WTC11 (cell line): ENCODE measurements around the gene SLC12A9. TPM values are rescaled to one million over a fixed set of nuclear protein-coding genes. Genes with fewer than 3 reads are reported as not detected.

Source experiments
- ATAC-seq: fragments of 200-7000 bp; cut with Tn5 transposase; 2 replicates; pipeline ENCODE4 v1.10.0; 2021; ENCODE audit warnings: mild to moderate bottlenecking, moderate library complexity
- CTCF ChIA-PET: fragments of 300-600 bp; sonication (Branson Sonifier 250); formaldehyde crosslinking; loops from one replicate; lab custom pipeline; 2021; ENCODE audit warnings: antibody characterized with exemption; lab: Charles Lee
- POLR2A ChIA-PET: fragments of 350-600 bp; sonication (Branson Sonifier 250); formaldehyde crosslinking; loops from one replicate; lab custom pipeline; 2021; ENCODE audit warnings: antibody characterized with exemption; lab: Charles Lee
- DNase-seq: peaks from one replicate; pipeline ENCODE4 v3.0.0; 2021; ENCODE audit warnings: low spot score
- H3K27ac Mint-ChIP-seq: 2 replicates; pipeline ENCODE4 v1.8.0; 2021; ENCODE audit warnings: mixed read lengths
- H3K27me3 Mint-ChIP-seq: 2 replicates; pipeline ENCODE4 v1.8.0; 2021; ENCODE audit warnings: low read depth, mild to moderate bottlenecking, moderate library complexity, mixed read lengths
- H3K36me3 Mint-ChIP-seq: 2 replicates; pipeline ENCODE4 v1.8.0; 2021; ENCODE audit warnings: mixed read lengths
- H3K4me1 Mint-ChIP-seq: 2 replicates; pipeline ENCODE4 v1.8.0; 2022; ENCODE audit warnings: mixed read lengths
- H3K4me3 Mint-ChIP-seq: 2 replicates; pipeline ENCODE4 v1.8.0; 2021; ENCODE audit warnings: mild to moderate bottlenecking, moderate library complexity, mixed read lengths
- H3K9me3 Mint-ChIP-seq: 2 replicates; pipeline ENCODE4 v1.8.0; 2021; ENCODE audit warnings: mixed read lengths
- ELF4 ChIP-seq: sonication (generic); formaldehyde crosslinking; IDR thresholded peaks from 2 replicates; pipeline ENCODE4 v1.8.1; 2022; ENCODE audit warnings: low read depth, mild to moderate bottlenecking, moderate library complexity, missing genetic modification reagents
- EMX1 ChIP-seq: fragments of 250-450 bp; sonication (Bioruptor Pico); IDR thresholded peaks from 2 replicates; pipeline ENCODE4 v1.8.0; 2021; ENCODE audit warnings: mild to moderate bottlenecking
- FOXJ3 ChIP-seq: sonication (generic); formaldehyde crosslinking; IDR thresholded peaks from 2 replicates; pipeline ENCODE4 v1.9.0; 2021; ENCODE audit warnings: missing genetic modification reagents, mild to moderate bottlenecking, borderline replicate concordance
- GRHL2 ChIP-seq: fragments of 250-450 bp; sonication (Bioruptor Pico); IDR thresholded peaks from 2 replicates; pipeline ENCODE4 v1.8.0; 2022; ENCODE audit warnings: mild to moderate bottlenecking, moderate library complexity; ENCODE audit not compliant: insufficient replicate concordance, severe bottlenecking
- HMGA2 ChIP-seq: fragments of 250-450 bp; sonication (Bioruptor Pico); IDR thresholded peaks from 2 replicates; pipeline ENCODE4 v1.4.0; 2021; ENCODE audit warnings: mild to moderate bottlenecking, moderate library complexity
- JAZF1 ChIP-seq: fragments of 250-450 bp; sonication (Bioruptor Pico); IDR thresholded peaks from 2 replicates; pipeline ENCODE4 v1.9.0; 2021; ENCODE audit warnings: moderate library complexity, mild to moderate bottlenecking, inconsistent platforms
- MXD4 ChIP-seq: fragments of 250-450 bp; sonication (Bioruptor Pico); IDR thresholded peaks from 2 replicates; pipeline ENCODE4 v1.8.0; 2021; ENCODE audit warnings: mild to moderate bottlenecking, moderate library complexity, borderline replicate concordance
- MYBL2 ChIP-seq: sonication (generic); formaldehyde crosslinking; IDR thresholded peaks from 2 replicates; pipeline ENCODE4 v1.8.1; 2023; ENCODE audit warnings: mild to moderate bottlenecking, moderate library complexity, missing genetic modification reagents
- RORB ChIP-seq: fragments of 250-450 bp; sonication (Bioruptor Pico); IDR thresholded peaks from 2 replicates; pipeline ENCODE4 v1.9.0; 2021; ENCODE audit warnings: mild to moderate bottlenecking
- TEAD1 ChIP-seq: sonication (generic); formaldehyde crosslinking; IDR thresholded peaks from 2 replicates; pipeline ENCODE4 v1.8.0; 2022; ENCODE audit warnings: mild to moderate bottlenecking, missing genetic modification reagents
- TP53 ChIP-seq: sonication (generic); formaldehyde crosslinking; IDR thresholded peaks from 2 replicates; pipeline ENCODE4 v1.8.1; 2023; ENCODE audit warnings: mild to moderate bottlenecking, missing genetic modification reagents
- ZBTB21 ChIP-seq: sonication (generic); formaldehyde crosslinking; IDR thresholded peaks from 2 replicates; pipeline ENCODE4 v1.8.1; 2023; ENCODE audit warnings: mild to moderate bottlenecking, missing genetic modification reagents, borderline replicate concordance
- ZNF138 ChIP-seq: sonication (generic); formaldehyde crosslinking; conservative IDR thresholded peaks from 2 replicates; pipeline ENCODE4 v1.8.1; 2022; ENCODE audit warnings: mild to moderate bottlenecking, moderate library complexity, missing genetic modification reagents
- ZNF232 ChIP-seq: sonication (generic); formaldehyde crosslinking; IDR thresholded peaks from 2 replicates; pipeline ENCODE4 v1.8.0; 2022; ENCODE audit warnings: mild to moderate bottlenecking, missing genetic modification reagents
- ZNF281 ChIP-seq: sonication (generic); formaldehyde crosslinking; IDR thresholded peaks from 2 replicates; pipeline ENCODE4 v1.8.0; 2023; ENCODE audit warnings: mild to moderate bottlenecking, missing genetic modification reagents
- ZNF423 ChIP-seq: fragments of 250-450 bp; sonication (Bioruptor Pico); IDR thresholded peaks from 2 replicates; pipeline ENCODE4 v2.1.2; 2022; ENCODE audit warnings: mild to moderate bottlenecking, moderate library complexity
- total RNA-seq: library from RNA; stranded (reverse); gene quantifications from 3 replicates; pipeline ENCODE4 v1.2.3, GENCODE V29; 2021
- TF ChIP-seq, protein P1 (sequence below): sonication (generic); formaldehyde crosslinking; IDR thresholded peaks from 2 replicates; pipeline ENCODE4 v1.8.1; 2023; ENCODE audit warnings: mild to moderate bottlenecking, missing genetic modification reagents, borderline replicate concordance
- TF ChIP-seq, protein P2 (sequence below): sonication (generic); formaldehyde crosslinking; IDR thresholded peaks from 2 replicates; pipeline ENCODE4 v1.8.1; 2022; ENCODE audit warnings: missing genetic modification reagents, borderline replicate concordance
- TF ChIP-seq, protein P3 (sequence below): sonication (generic); formaldehyde crosslinking; conservative IDR thresholded peaks from 2 replicates; pipeline ENCODE4 v1.8.1; 2022; ENCODE audit warnings: mild to moderate bottlenecking, missing genetic modification reagents

The SLC12A9 gene
- total RNA-seq, 1 experiment from 2014 or later, result 39.3 TPM

DNA sequence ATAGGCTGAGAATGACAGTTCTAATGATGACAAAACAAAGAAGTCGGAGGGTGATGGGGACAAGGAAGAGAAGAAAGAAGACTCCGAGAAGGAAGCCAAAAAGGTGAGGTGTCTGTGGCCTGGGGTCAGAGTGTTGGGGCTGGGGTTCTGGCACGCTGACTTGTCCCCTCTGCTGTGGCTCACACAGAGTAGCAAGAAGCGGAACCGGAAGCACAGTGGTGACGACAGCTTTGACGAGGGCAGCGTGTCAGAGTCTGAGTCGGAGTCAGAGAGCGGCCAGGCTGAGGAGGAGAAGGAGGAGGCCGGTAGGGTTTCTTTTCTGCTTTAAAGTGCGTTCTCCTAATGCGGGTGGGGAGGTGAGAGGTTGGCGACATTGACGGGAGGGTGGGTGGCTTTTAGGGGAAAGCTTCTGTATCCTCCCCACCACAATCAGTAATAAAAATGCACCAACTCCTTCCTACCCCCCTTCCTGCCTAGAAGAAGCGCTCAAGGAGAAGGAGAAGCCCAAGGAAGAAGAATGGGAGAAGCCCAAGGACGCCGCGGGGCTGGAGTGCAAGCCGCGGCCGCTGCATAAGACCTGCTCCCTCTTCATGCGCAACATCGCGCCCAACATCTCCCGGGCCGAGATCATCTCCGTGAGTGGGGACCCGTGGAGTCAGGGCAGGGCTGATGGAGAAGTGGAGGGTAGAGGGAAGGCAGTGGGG is 32.4 kb downstream of the SLC12A9 start (continued):
- TF ChIP-seq, protein P1, sequence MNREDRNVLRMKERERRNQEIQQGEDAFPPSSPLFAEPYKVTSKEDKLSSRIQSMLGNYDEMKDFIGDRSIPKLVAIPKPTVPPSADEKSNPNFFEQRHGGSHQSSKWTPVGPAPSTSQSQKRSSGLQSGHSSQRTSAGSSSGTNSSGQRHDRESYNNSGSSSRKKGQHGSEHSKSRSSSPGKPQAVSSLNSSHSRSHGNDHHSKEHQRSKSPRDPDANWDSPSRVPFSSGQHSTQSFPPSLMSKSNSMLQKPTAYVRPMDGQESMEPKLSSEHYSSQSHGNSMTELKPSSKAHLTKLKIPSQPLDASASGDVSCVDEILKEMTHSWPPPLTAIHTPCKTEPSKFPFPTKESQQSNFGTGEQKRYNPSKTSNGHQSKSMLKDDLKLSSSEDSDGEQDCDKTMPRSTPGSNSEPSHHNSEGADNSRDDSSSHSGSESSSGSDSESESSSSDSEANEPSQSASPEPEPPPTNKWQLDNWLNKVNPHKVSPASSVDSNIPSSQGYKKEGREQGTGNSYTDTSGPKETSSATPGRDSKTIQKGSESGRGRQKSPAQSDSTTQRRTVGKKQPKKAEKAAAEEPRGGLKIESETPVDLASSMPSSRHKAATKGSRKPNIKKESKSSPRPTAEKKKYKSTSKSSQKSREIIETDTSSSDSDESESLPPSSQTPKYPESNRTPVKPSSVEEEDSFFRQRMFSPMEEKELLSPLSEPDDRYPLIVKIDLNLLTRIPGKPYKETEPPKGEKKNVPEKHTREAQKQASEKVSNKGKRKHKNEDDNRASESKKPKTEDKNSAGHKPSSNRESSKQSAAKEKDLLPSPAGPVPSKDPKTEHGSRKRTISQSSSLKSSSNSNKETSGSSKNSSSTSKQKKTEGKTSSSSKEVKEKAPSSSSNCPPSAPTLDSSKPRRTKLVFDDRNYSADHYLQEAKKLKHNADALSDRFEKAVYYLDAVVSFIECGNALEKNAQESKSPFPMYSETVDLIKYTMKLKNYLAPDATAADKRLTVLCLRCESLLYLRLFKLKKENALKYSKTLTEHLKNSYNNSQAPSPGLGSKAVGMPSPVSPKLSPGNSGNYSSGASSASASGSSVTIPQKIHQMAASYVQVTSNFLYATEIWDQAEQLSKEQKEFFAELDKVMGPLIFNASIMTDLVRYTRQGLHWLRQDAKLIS, result no peak
- TF ChIP-seq ZNF138 (CRISPR knock-in tag) (no peak), TEAD1 (CRISPR knock-in tag) (no peak), ZNF423 (no peak), ZBTB21 (no peak), FOXJ3 (no peak)

- Mint-ChIP-seq H3K27ac (peak overlapping the region; percentile 31; the same call in 1 of the 2 replicates), H3K9me3 (no peaks in the 10 kb centered on the region), H3K27me3 (no peaks in the 10 kb centered on the region), H3K4me1 (peaks cover 31% of the 10 kb centered on the region), H3K36me3 (peaks cover 76% of the 10 kb centered on the region), H3K4me3 (no peak overlapping the region)
- POLR2A ChIA-PET, result interaction anchor here (0.6 to 6.2 kb wide), 2 partner anchors 11 to 348 kb away, joined by 3 to 71 read pairs; partner anchors contain the start of gene SRRT
- CTCF ChIA-PET, result interaction anchor here (1.0 kb wide), 1 partner anchor 58 kb away, joined by 5 read pairs; no protein-coding TSS in a partner anchor
- TF ChIP-seq MYBL2 (CRISPR knock-in tag) (no peak), ZNF138 (CRISPR knock-in tag) (no peak), EMX1 (no peak), RORB (no peak), MXD4 (no peak), JAZF1 (CRISPR knock-in tag) (no peak), ZNF281 (CRISPR knock-in tag) (no peak), ZNF423 (no peak), ELF4 (CRISPR knock-in tag) (no peak), TP53 (no peak), ZNF232 (no peak), HMGA2 (CRISPR knock-in tag) (no peak), GRHL2 (CRISPR knock-in tag) (no peak)
- TF ChIP-seq, protein P2, sequence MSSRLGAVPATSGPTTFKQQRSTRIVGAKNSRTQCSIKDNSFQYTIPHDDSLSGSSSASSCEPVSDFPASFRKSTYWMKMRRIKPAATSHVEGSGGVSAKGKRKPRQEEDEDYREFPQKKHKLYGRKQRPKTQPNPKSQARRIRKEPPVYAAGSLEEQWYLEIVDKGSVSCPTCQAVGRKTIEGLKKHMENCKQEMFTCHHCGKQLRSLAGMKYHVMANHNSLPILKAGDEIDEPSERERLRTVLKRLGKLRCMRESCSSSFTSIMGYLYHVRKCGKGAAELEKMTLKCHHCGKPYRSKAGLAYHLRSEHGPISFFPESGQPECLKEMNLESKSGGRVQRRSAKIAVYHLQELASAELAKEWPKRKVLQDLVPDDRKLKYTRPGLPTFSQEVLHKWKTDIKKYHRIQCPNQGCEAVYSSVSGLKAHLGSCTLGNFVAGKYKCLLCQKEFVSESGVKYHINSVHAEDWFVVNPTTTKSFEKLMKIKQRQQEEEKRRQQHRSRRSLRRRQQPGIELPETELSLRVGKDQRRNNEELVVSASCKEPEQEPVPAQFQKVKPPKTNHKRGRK (CRISPR knock-in tag), result no peak
- TF ChIP-seq, protein P3, sequence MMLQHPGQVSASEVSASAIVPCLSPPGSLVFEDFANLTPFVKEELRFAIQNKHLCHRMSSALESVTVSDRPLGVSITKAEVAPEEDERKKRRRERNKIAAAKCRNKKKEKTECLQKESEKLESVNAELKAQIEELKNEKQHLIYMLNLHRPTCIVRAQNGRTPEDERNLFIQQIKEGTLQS (CRISPR knock-in tag), result no peak
- ATAC-seq (no peak), DNase-seq (no peak)
These were observed 33.1 kb downstream of the SLC12A9 start for GRCh38 chr7:100885440-100886141.
